GM23248 (cell line): ENCODE results near the gene FAM221B.

Experiments used
- EZH2 ChIP-seq: fragments of 200-600 bp; sonication (generic); IDR thresholded peaks from 2 replicates; pipeline ENCODE4 v1.6.1; 2018; ENCODE audit warnings: antibody characterized with exemption, mild to moderate bottlenecking; ENCODE audit not compliant: insufficient read depth, poor library complexity, severe bottlenecking
- EZH2phosphoT487 ChIP-seq: fragments of 200-600 bp; sonication (generic); IDR thresholded peaks from 2 replicates; pipeline ENCODE4 v1.6.1; 2018; ENCODE audit warnings: antibody characterized with exemption, moderate library complexity, mild to moderate bottlenecking, low read depth; ENCODE audit not compliant: insufficient read depth

DNA sequence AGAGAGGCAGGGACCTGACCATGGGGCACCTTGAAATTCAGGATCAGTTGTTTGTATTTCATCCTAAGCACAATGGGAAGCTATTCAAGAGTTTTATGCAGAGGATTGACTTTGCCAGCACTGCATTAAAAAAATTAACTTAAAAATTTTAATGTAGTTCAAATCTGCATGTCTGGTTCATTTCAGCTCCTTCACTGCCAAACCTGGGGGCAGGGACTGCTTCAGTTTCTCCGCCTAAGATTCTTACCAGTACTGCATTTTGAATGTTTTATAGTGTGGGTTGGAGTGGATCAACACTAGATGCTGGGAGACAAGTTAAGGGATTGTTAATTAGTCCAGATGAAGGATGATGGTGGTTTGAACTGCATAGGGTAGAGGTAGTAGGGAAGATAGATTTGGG, 58.8 kb downstream of the FAM221B start:
- TF ChIP-seq EZH2phosphoT487: no peak
- no peak for TF ChIP-seq EZH2
